ENCODE measurements around the gene ZCCHC7.
"Not testable (repeated sequence)": the region's sequence is repeated elsewhere in the genome, so short reads cannot be mapped to it uniquely, and the experiment has no call there.

ZCCHC7 gene

GRCh38 chr9:37119907-37120842 is at the start of gene ZCCHC7:
Gene ZCCHC7, plus strand, starts transcription at chr9:37120574.
- DNase-seq = peak; percentile 97

- not testable (repeated sequence) for DNase-seq
These were observed 45.6 kb upstream of the ZCCHC7 start for GRCh38 chr9:37074790-37075189.

GRCh38 chr9:37079370-37080164 is 40.8 kb upstream of the ZCCHC7 start:
- peak; percentile 95 for DNase-seq

GRCh38 chr9:37080165-37080628 is 40.2 kb upstream of the ZCCHC7 start:
- DNase-seq = not testable (repeated sequence)

GRCh38 chr9:37081507-37081906 is 38.9 kb upstream of the ZCCHC7 start:
- not testable (repeated sequence) for DNase-seq

GRCh38 chr9:37082214-37082765 is 38.1 kb upstream of the ZCCHC7 start:
- DNase-seq = peak; percentile 25

- no peak for DNase-seq
These were observed 36.7 kb upstream of the ZCCHC7 start for GRCh38 chr9:37083654-37084053.

- DNase-seq = no peak
These were observed 35.1 kb upstream of the ZCCHC7 start for GRCh38 chr9:37085233-37085632.

- not testable (repeated sequence) for DNase-seq
These were observed 27.6 kb upstream of the ZCCHC7 start for GRCh38 chr9:37092714-37093295.

- DNase-seq = no peak
These were observed 25.6 kb upstream of the ZCCHC7 start for GRCh38 chr9:37094751-37095150.

GRCh38 chr9:37096628-37097027 is 23.7 kb upstream of the ZCCHC7 start:
- no peak for DNase-seq

- no peak for DNase-seq
These were observed 23.1 kb upstream of the ZCCHC7 start for GRCh38 chr9:37097294-37097693.

GRCh38 chr9:37100327-37100726 is 20.0 kb upstream of the ZCCHC7 start:
- no peak for DNase-seq

- no peak for DNase-seq
These were observed 19.6 kb upstream of the ZCCHC7 start for GRCh38 chr9:37100741-37101140.

GRCh38 chr9:37102486-37102885 is 17.9 kb upstream of the ZCCHC7 start:
- DNase-seq = no peak

GRCh38 chr9:37104183-37104889 is 16.0 kb upstream of the ZCCHC7 start:
- no peak for DNase-seq

- DNase-seq = no peak
These were observed 15.1 kb upstream of the ZCCHC7 start for GRCh38 chr9:37105234-37105633.

GRCh38 chr9:37107701-37108100 is 12.7 kb upstream of the ZCCHC7 start:
- DNase-seq = peak; percentile 25

- DNase-seq = not testable (repeated sequence)
These were observed 5.9 kb upstream of the ZCCHC7 start for GRCh38 chr9:37114442-37114841.

- DNase-seq = no peak
These were observed 2.4 kb upstream of the ZCCHC7 start for GRCh38 chr9:37117956-37118355.

GRCh38 chr9:37119360-37119759 is 1.0 kb upstream of the ZCCHC7 start:
- no peak for DNase-seq

GRCh38 chr9:37120843-37121335 is 515 bp downstream of the ZCCHC7 start:
- DNase-seq = not testable (repeated sequence)

All from CD4-positive, alpha-beta T cell treated with Interleukin-10 for 1 hour (primary cell).